Activated CD8-positive, alpha-beta memory T cell treated with anti-CD3 and anti-CD28 coated beads for 4 hours (primary cell): ENCODE data around the gene ERVK3-1.
"Not testable (repeated sequence)": the region's sequence is repeated elsewhere in the genome, so short reads cannot be mapped to it uniquely, and the experiment has no call there.

ENCODE experiments used
- DNase-seq, 2 donors: peaks; one replicate each; pipeline ENCODE4 v3.0.0-alpha.2; 2020; ENCODE audit warnings: low read depth in 2 of 2

The ERVK3-1 gene

GRCh38 chr19:58304748-58305064, 471 bp upstream of the ERVK3-1 start:
- no peak for DNase-seq

GRCh38 chr19:58305932-58306323, 751 bp downstream of the ERVK3-1 start:
- no peak for DNase-seq

- DNase-seq: no peak
These were observed 2.6 kb downstream of the ERVK3-1 start for GRCh38 chr19:58307736-58308135.

- DNase-seq: not testable (repeated sequence)
These were observed 5.5 kb downstream of the ERVK3-1 start for GRCh38 chr19:58310685-58311084.

- DNase-seq: no peak
These were observed 6.2 kb downstream of the ERVK3-1 start for GRCh38 chr19:58311345-58311865.

GRCh38 chr19:58315580-58315979, 10.4 kb downstream of the ERVK3-1 start:
- no peak for DNase-seq

- DNase-seq: no peak
These were observed 12.4 kb downstream of the ERVK3-1 start for GRCh38 chr19:58317476-58318072.

- no peak for DNase-seq
These were observed 13.1 kb downstream of the ERVK3-1 start for GRCh38 chr19:58318297-58318696.

- no peak for DNase-seq
These were observed 14.1 kb downstream of the ERVK3-1 start for GRCh38 chr19:58319241-58319640.

GRCh38 chr19:58325311-58326022, 20.3 kb downstream of the ERVK3-1 start:
- DNase-seq: no peak

GRCh38 chr19:58326501-58326913, 21.3 kb downstream of the ERVK3-1 start:
- no peak for DNase-seq

GRCh38 chr19:58326914-58327726, 21.9 kb downstream of the ERVK3-1 start, which contains the start of gene ZSCAN22:
ZSCAN22 (plus strand) TSS chr19:58326994; CDS start chr19:58334803, 7,809 bp downstream.
- DNase-seq: peak; percentile 75 to 79

- DNase-seq: no peak
These were observed 23.8 kb downstream of the ERVK3-1 start for GRCh38 chr19:58328999-58329398.

- no peak for DNase-seq
These were observed 25.3 kb downstream of the ERVK3-1 start for GRCh38 chr19:58330458-58330857.

- no peak for DNase-seq
These were observed 27.5 kb downstream of the ERVK3-1 start for GRCh38 chr19:58332697-58333096.

- DNase-seq: no peak
These were observed 29.6 kb downstream of the ERVK3-1 start for GRCh38 chr19:58334691-58335249.

GRCh38 chr19:58335630-58336029, 30.5 kb downstream of the ERVK3-1 start:
- DNase-seq: no peak

GRCh38 chr19:58336216-58336615, 31.0 kb downstream of the ERVK3-1 start:
- DNase-seq: no peak

GRCh38 chr19:58336820-58337219, 31.6 kb downstream of the ERVK3-1 start:
- no peak for DNase-seq

- DNase-seq: no peak
These were observed 33.2 kb downstream of the ERVK3-1 start for GRCh38 chr19:58338336-58338735.

- no peak for DNase-seq
These were observed 33.8 kb downstream of the ERVK3-1 start for GRCh38 chr19:58338825-58339558.
